ENCODE data around the gene TEX35. TPM values are rescaled to one million over a fixed set of nuclear protein-coding genes. Genes with fewer than 3 reads are reported as not detected.

Gene TEX35
- total RNA-seq, 1 donor from 2014 or later, result not detected

DNA sequence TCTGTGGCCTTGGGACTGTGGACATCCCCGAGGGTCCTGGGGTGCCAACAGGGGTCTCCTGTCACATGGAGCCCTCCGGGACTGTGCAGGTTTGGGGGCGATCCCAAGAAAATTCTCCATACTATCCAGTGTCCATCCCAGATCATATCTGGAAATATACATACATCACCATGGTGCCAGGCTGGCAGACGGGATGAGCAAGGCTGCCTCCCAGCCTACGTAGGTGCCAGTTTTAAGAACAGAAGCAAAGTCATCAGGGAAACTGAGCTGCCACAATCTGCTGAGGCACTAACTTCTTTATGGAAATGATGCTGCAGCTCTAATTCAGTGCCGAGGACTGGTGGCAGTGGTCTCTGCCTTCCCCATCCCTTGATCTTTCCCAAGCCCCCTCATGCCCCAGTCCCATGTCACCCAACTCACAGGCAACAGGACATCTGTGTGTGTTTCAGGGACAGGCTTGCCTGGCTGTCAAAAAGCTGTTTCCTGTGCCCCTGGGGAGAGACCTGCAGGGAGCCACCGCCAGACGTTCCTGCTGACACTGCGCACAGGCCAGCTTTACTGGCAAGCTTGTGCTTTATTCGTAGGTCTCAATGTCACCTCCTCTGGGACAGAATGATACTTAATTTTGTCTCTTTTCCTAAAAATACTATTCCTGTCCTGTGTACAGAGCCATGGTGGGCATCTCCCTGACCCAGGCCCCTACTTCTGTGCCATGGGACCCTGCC, 15.5 kb downstream of the TEX35 start:
- H3K4me2 ChIP-seq (ENCODE audit: low read length), result no peak overlapping the region
- no peak overlapping the region for H3K4me3 ChIP-seq (ENCODE audit: insufficient read depth, low read depth, low read length)
- FAIRE-seq (no peak), DNase-seq (ENCODE audit: low read depth) (no peak)
- H3K9me3 ChIP-seq (ENCODE audit: insufficient read depth, low read depth, low read length), result no peaks in the 10 kb centered on the region
- TF ChIP-seq, protein P1, sequence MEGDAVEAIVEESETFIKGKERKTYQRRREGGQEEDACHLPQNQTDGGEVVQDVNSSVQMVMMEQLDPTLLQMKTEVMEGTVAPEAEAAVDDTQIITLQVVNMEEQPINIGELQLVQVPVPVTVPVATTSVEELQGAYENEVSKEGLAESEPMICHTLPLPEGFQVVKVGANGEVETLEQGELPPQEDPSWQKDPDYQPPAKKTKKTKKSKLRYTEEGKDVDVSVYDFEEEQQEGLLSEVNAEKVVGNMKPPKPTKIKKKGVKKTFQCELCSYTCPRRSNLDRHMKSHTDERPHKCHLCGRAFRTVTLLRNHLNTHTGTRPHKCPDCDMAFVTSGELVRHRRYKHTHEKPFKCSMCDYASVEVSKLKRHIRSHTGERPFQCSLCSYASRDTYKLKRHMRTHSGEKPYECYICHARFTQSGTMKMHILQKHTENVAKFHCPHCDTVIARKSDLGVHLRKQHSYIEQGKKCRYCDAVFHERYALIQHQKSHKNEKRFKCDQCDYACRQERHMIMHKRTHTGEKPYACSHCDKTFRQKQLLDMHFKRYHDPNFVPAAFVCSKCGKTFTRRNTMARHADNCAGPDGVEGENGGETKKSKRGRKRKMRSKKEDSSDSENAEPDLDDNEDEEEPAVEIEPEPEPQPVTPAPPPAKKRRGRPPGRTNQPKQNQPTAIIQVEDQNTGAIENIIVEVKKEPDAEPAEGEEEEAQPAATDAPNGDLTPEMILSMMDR (IDR thresholded peaks at IDR 0.05; ENCODE audit: insufficient read depth, low read depth, low read length), result no peak
- Mint-ChIP-seq H3K4me1 (ENCODE audit: low read depth, unreplicated experiment) (peaks cover 17% of the 10 kb centered on the region), H3K4me3 (ENCODE audit: unreplicated experiment) (no peak overlapping the region), H3K27me3 (ENCODE audit: low read depth, unreplicated experiment) (peaks cover 2% of the 10 kb centered on the region), H3K9me3 (ENCODE audit: unreplicated experiment) (peaks cover 9% of the 10 kb centered on the region), H3K36me3 (ENCODE audit: low read depth, unreplicated experiment) (no peaks in the 10 kb centered on the region), H3K27ac (ENCODE audit: unreplicated experiment) (peak overlapping the region; percentile 20)
- no peaks in the 10 kb centered on the region for H3K36me3 ChIP-seq (ENCODE audit: insufficient read depth, low read length)
- no peaks in the 10 kb centered on the region for H3K79me2 ChIP-seq (ENCODE audit: insufficient read depth, low read length)
- no peak overlapping the region for H2AFZ ChIP-seq (ENCODE audit: low read depth, low read length)
- peaks cover 17% of the 10 kb centered on the region for H3K4me1 ChIP-seq (ENCODE audit: insufficient read depth, low read length)
- H3K27me3 ChIP-seq (ENCODE audit: insufficient read depth, low read length), result no peaks in the 10 kb centered on the region
- H3K9ac ChIP-seq (ENCODE audit: low read length), result no peak overlapping the region
- H4K20me1 ChIP-seq (ENCODE audit: insufficient read depth, low read length), result no peaks in the 10 kb centered on the region
- H3K27ac ChIP-seq (ENCODE audit: low read depth, low read length), result no peak overlapping the region

DNA sequence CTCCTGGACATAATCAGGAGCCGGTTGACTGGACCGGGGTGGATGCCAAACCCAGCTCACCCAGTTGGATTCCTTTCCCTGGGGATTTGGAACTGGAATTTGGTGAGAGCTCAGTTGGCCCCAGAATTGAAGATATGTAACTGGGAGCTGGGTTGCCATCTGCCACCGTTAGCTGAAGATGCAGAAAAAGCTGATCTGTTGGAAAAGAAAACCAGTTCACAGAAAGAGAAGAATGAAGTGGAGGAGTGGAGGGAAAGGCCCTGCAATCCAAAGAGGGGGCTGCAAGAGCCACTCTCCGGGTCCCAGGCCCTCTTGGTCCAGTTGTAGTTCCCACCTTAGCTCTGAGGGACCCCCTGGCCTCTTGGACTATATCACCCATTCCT, 16.0 kb downstream of the TEX35 start:
- no peak overlapping the region for H3K4me3 ChIP-seq (ENCODE audit: insufficient read depth, low read depth, low read length)
- H3K27me3 ChIP-seq (ENCODE audit: insufficient read depth, low read length), result no peaks in the 10 kb centered on the region
- H3K36me3 Mint-ChIP-seq (ENCODE audit: low read depth, unreplicated experiment), result no peaks in the 10 kb centered on the region
- H3K9me3 ChIP-seq (ENCODE audit: insufficient read depth, low read depth, low read length), result no peaks in the 10 kb centered on the region
- no peak overlapping the region for H3K9ac ChIP-seq (ENCODE audit: low read length)
- no peak overlapping the region for H3K27ac ChIP-seq (ENCODE audit: low read depth, low read length)
- H3K4me2 ChIP-seq (ENCODE audit: low read length), result no peak overlapping the region
- no peaks in the 10 kb centered on the region for H4K20me1 ChIP-seq (ENCODE audit: insufficient read depth, low read length)
- H3K4me1 ChIP-seq (ENCODE audit: insufficient read depth, low read length), result peaks cover 17% of the 10 kb centered on the region
- peaks cover 5% of the 10 kb centered on the region for H3K27me3 Mint-ChIP-seq (ENCODE audit: low read depth, unreplicated experiment)
- TF ChIP-seq EZH2 (IDR thresholded peaks at IDR 0.05; ENCODE audit: insufficient read depth, low read length), result no peak
- TF ChIP-seq, protein P1 (IDR thresholded peaks at IDR 0.05; ENCODE audit: insufficient read depth, low read depth, low read length), result no peak
- no peak overlapping the region for H3K27ac Mint-ChIP-seq (ENCODE audit: unreplicated experiment)
- H3K79me2 ChIP-seq (ENCODE audit: insufficient read depth, low read length), result no peaks in the 10 kb centered on the region
- H3K36me3 ChIP-seq (ENCODE audit: insufficient read depth, low read length), result no peaks in the 10 kb centered on the region
- peaks cover 17% of the 10 kb centered on the region for H3K4me1 Mint-ChIP-seq (ENCODE audit: low read depth, unreplicated experiment)
- H2AFZ ChIP-seq (ENCODE audit: low read depth, low read length), result no peak overlapping the region
- DNase-seq (ENCODE audit: low read depth), result no peak
- peaks cover 9% of the 10 kb centered on the region for H3K9me3 Mint-ChIP-seq (ENCODE audit: unreplicated experiment)
- FAIRE-seq, result no peak
- H3K4me3 Mint-ChIP-seq (ENCODE audit: unreplicated experiment), result no peak overlapping the region

DNA sequence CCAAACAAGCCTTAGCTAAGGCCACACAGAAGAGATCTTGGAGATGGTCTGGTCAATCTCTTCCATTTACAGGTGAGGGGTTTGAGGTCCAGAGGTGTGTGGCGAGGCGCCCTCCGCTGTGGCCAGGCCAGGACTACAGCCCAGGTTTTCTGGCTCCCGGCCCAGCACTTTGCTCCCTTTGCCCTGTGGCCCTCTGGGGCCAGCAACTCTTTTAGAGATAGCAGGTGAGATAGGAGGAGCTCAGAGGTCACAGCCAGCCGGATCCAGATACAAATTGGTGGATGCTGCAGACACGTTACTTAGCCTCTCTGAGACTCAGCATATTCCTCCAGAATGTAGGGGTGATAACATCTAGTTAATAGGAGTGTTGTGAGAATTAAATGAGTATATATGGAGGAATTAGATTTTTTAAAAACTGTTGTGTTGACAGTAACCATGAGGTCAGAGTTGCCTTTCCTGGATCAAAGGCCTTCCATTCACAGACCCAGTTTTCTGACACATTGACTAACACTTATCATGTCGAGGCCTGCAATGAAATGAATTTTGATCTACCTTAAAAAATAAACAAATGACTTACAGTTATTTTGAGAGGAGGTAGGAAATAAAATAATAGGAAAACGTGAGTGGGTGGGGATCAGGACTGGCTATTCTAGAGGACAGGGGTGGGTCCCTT, 16.6 kb downstream of the TEX35 start:
- H3K4me2 ChIP-seq (ENCODE audit: low read length), result no peak overlapping the region
- no peaks in the 10 kb centered on the region for H3K36me3 ChIP-seq (ENCODE audit: insufficient read depth, low read length)
- no peak overlapping the region for H2AFZ ChIP-seq (ENCODE audit: low read depth, low read length)
- Mint-ChIP-seq H3K9me3 (ENCODE audit: unreplicated experiment) (peaks cover 9% of the 10 kb centered on the region), H3K36me3 (ENCODE audit: low read depth, unreplicated experiment) (no peaks in the 10 kb centered on the region), H3K27me3 (ENCODE audit: low read depth, unreplicated experiment) (peaks cover 5% of the 10 kb centered on the region), H3K27ac (ENCODE audit: unreplicated experiment) (peak overlapping the region; percentile 23), H3K4me3 (ENCODE audit: unreplicated experiment) (no peak overlapping the region), H3K4me1 (ENCODE audit: low read depth, unreplicated experiment) (peaks cover 17% of the 10 kb centered on the region)
- no peaks in the 10 kb centered on the region for H3K79me2 ChIP-seq (ENCODE audit: insufficient read depth, low read length)
- peaks cover 17% of the 10 kb centered on the region for H3K4me1 ChIP-seq (ENCODE audit: insufficient read depth, low read length)
- no peak overlapping the region for H3K9ac ChIP-seq (ENCODE audit: low read length)
- no peaks in the 10 kb centered on the region for H3K9me3 ChIP-seq (ENCODE audit: insufficient read depth, low read depth, low read length)
- no peak for FAIRE-seq
- no peaks in the 10 kb centered on the region for H3K27me3 ChIP-seq (ENCODE audit: insufficient read depth, low read length)
- H3K27ac ChIP-seq (ENCODE audit: low read depth, low read length), result no peak overlapping the region
- no peaks in the 10 kb centered on the region for H4K20me1 ChIP-seq (ENCODE audit: insufficient read depth, low read length)
- no peak for TF ChIP-seq EZH2 (IDR thresholded peaks at IDR 0.05; ENCODE audit: insufficient read depth, low read length)
- TF ChIP-seq, protein P1 (IDR thresholded peaks at IDR 0.05; ENCODE audit: insufficient read depth, low read depth, low read length), result no peak
- H3K4me3 ChIP-seq (ENCODE audit: insufficient read depth, low read depth, low read length), result no peak overlapping the region
- no peak for DNase-seq (ENCODE audit: low read depth)
